ENCODE measurements around the gene MYO3B.

Gene MYO3B

DNA sequence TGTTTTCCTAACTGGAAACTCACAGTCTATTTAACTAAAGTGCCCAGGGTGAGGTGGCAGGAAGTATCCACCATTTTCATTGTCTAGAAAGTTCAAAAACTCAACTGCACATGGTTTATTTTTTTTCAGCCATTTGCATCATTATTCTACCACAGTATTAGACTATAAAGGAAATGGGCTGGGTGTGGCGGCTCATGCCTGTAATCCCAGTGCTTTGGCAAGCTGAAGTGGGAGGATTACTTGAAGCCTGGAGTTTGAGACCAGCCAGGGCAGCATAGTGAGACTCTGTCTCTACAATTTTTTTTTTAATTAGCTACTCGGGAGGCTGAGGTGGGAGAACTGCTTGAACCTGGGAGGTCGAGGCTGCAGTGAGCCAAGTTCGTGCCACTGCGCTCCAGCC is 213.8 kb downstream of the MYO3B start:
- no peaks in the 10 kb centered on the region for H3K79me2 ChIP-seq (ENCODE audit: insufficient read depth, low read length)
- H3F3A ChIP-seq (ENCODE audit: insufficient read depth): no peaks in the 10 kb centered on the region
- H3K9ac ChIP-seq (ENCODE audit: low read length): no peak overlapping the region
- H3K4me3 ChIP-seq (ENCODE audit: insufficient read depth, low read length, poor library complexity, severe bottlenecking): no peak overlapping the region
- no peaks in the 10 kb centered on the region for H3K27me3 ChIP-seq (ENCODE audit: low read length)
- no peak overlapping the region for H3K4me2 ChIP-seq (ENCODE audit: low read depth, low read length, poor library complexity, severe bottlenecking)
- TF ChIP-seq, protein P1, sequence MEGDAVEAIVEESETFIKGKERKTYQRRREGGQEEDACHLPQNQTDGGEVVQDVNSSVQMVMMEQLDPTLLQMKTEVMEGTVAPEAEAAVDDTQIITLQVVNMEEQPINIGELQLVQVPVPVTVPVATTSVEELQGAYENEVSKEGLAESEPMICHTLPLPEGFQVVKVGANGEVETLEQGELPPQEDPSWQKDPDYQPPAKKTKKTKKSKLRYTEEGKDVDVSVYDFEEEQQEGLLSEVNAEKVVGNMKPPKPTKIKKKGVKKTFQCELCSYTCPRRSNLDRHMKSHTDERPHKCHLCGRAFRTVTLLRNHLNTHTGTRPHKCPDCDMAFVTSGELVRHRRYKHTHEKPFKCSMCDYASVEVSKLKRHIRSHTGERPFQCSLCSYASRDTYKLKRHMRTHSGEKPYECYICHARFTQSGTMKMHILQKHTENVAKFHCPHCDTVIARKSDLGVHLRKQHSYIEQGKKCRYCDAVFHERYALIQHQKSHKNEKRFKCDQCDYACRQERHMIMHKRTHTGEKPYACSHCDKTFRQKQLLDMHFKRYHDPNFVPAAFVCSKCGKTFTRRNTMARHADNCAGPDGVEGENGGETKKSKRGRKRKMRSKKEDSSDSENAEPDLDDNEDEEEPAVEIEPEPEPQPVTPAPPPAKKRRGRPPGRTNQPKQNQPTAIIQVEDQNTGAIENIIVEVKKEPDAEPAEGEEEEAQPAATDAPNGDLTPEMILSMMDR (IDR thresholded peaks at IDR 0.05; ENCODE audit: insufficient read depth, low read length, poor library complexity, severe bottlenecking): no peak
- no peak for TF ChIP-seq EZH2phosphoT487 (conservative IDR thresholded peaks at IDR 0.05; ENCODE audit: low read length)
- H4K20me1 ChIP-seq (ENCODE audit: low read depth, low read length): no peaks in the 10 kb centered on the region
- no peak overlapping the region for H2AFZ ChIP-seq (ENCODE audit: low read depth, low read length, severe bottlenecking)
- H3K9me2 ChIP-seq (replicated peaks; ENCODE audit: insufficient read depth, low read length): no peaks in the 10 kb centered on the region
- H3K27ac ChIP-seq (ENCODE audit: low read depth, low read length): no peak overlapping the region
- H3K9me3 ChIP-seq (ENCODE audit: insufficient read depth, low read length): no peaks in the 10 kb centered on the region
- H3K36me3 ChIP-seq (ENCODE audit: low read length): no peaks in the 10 kb centered on the region

DNA sequence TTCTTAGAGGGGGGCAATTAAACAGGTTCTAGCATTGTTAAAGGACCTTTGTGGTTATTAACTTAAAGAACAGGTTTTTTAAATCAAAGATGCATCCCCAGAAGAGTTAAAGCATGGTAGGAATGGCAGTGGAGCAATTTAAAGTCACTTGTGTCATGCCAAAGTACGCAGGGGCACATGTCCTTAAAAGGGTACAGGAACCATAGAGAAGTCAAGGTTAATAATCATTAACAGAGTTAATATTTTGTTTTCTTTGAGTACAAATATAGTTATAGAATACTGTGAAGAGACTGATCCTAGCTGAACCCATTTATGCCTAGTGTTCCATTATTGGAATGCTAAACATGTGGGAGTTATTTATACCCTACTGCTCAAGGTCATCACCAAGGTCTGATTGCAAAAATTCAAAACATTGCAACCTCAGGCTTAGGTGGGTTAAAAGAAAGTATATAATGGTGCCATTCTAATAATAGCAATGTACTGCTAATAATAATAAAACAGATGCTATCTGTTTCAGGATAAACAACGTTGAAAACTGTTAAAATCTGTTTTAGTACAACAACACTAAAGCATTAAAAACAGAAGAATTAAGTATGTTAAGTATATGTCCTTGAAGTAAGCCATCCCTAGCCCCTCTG is 216.0 kb downstream of the MYO3B start:
- Histone ChIP-seq H3K27me3 (ENCODE audit: low read length) (no peaks in the 10 kb centered on the region), H3K79me2 (ENCODE audit: insufficient read depth, low read length) (no peaks in the 10 kb centered on the region), H3F3A (ENCODE audit: insufficient read depth) (no peaks in the 10 kb centered on the region), H3K27ac (ENCODE audit: low read depth, low read length) (no peak overlapping the region), H3K9me3 (ENCODE audit: insufficient read depth, low read length) (no peaks in the 10 kb centered on the region), H3K36me3 (ENCODE audit: low read length) (no peaks in the 10 kb centered on the region), H4K20me1 (ENCODE audit: low read depth, low read length) (no peaks in the 10 kb centered on the region), H3K9ac (ENCODE audit: low read length) (no peak overlapping the region), H2AFZ (ENCODE audit: low read depth, low read length, severe bottlenecking) (no peak overlapping the region), H3K4me3 (ENCODE audit: insufficient read depth, low read length, poor library complexity, severe bottlenecking) (no peak overlapping the region), H3K4me2 (ENCODE audit: low read depth, low read length, poor library complexity, severe bottlenecking) (no peak overlapping the region), H3K9me2 (replicated peaks; ENCODE audit: insufficient read depth, low read length) (no peaks in the 10 kb centered on the region)
- no peak for TF ChIP-seq EZH2phosphoT487 (conservative IDR thresholded peaks at IDR 0.05; ENCODE audit: low read length)
- TF ChIP-seq, protein P1 (IDR thresholded peaks at IDR 0.05; ENCODE audit: insufficient read depth, low read length, poor library complexity, severe bottlenecking): no peak

DNA sequence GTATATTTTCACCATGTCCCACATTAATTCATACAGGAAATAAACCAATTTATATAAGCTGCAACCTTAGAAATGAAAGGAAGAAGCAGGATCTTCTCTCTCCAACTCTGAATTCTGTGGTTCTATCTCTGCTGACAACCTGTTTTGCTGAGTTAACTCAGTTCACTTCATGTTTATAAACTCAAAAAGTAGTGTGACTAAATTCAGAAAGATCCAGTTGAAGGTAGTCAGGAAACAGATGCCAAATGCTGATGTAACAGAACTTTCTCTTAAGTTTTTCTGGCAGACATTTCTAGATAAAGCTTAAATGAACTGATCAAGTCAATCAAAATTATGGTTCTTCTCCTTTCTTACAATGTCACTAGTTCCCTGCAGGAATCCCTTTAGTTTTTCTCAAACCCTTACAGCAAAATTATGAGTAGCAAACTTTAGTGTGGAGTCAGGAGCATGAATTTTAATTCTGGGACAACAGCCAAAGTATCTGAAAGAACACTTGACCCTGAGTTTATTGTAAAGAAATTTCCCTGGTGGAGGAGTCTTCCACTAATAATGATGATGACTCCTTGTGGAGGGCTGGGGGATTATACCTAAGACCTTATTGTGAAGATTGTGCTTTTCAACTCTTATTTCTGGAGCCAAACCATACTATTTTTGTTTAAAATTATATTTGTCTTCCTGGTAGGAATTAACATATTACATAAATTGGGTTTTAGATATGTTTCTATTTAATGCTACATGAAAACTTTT is 216.9 kb downstream of the MYO3B start:
- Histone ChIP-seq H3F3A (ENCODE audit: insufficient read depth) (no peaks in the 10 kb centered on the region), H3K27ac (ENCODE audit: low read depth, low read length) (no peak overlapping the region), H3K4me2 (ENCODE audit: low read depth, low read length, poor library complexity, severe bottlenecking) (no peak overlapping the region)

More for the DNA sequence above, 216.9 kb downstream of the MYO3B start:
- Histone ChIP-seq H3K9me3 (ENCODE audit: insufficient read depth, low read length) (no peaks in the 10 kb centered on the region), H3K36me3 (ENCODE audit: low read length) (no peaks in the 10 kb centered on the region), H3K4me3 (ENCODE audit: insufficient read depth, low read length, poor library complexity, severe bottlenecking) (no peak overlapping the region), H3K9me2 (replicated peaks; ENCODE audit: insufficient read depth, low read length) (no peaks in the 10 kb centered on the region), H3K27me3 (ENCODE audit: low read length) (no peaks in the 10 kb centered on the region), H4K20me1 (ENCODE audit: low read depth, low read length) (no peaks in the 10 kb centered on the region), H3K79me2 (ENCODE audit: insufficient read depth, low read length) (no peaks in the 10 kb centered on the region), H2AFZ (ENCODE audit: low read depth, low read length, severe bottlenecking) (no peak overlapping the region), H3K9ac (ENCODE audit: low read length) (no peak overlapping the region)
- TF ChIP-seq, protein P1 (IDR thresholded peaks at IDR 0.05; ENCODE audit: insufficient read depth, low read length, poor library complexity, severe bottlenecking): no peak
- no peak for TF ChIP-seq EZH2phosphoT487 (conservative IDR thresholded peaks at IDR 0.05; ENCODE audit: low read length)

All from SU-DHL-6 (cell line).